Small intestine (tissue), 7 donors: Measurements from ENCODE around the gene ABCC2. TPM values are rescaled to one million over a fixed set of nuclear protein-coding genes. Genes with fewer than 3 reads are reported as not detected.

ENCODE experiments used
- DNase-seq, 2 donors: peaks; one replicate each; pipeline versions ENCODE4 v3.0.0 to v3.0.0-alpha.2; 2013
- FAIRE-seq: peaks from 2 replicates; lab custom pipeline; 2012; peaks lifted over from hg19 to GRCh38; lab: Jason Lieb, UNC
- H3K27ac ChIP-seq, 3 donors: one replicate each; pipeline ENCODE4 v1.5.1; 2013; ENCODE audit warnings: low read length in 2 of 3, mild to moderate bottlenecking in 2 of 3, control low read depth in 1 of 3, inconsistent platforms in 1 of 3, low read depth in 1 of 3, moderate library complexity in 1 of 3
- H3K27me3 ChIP-seq, 3 donors: one replicate each; pipeline ENCODE4 v1.6.1; 2013; ENCODE audit warnings: low read length in 3 of 3, inconsistent platforms in 1 of 3; ENCODE audit not compliant: control insufficient read depth in 3 of 3, insufficient read depth in 3 of 3
- H3K36me3 ChIP-seq, 3 donors: one replicate each; pipeline ENCODE4 v1.6.1; 2013; ENCODE audit warnings: low read length in 3 of 3, inconsistent platforms in 1 of 3, low read depth in 1 of 3, mild to moderate bottlenecking in 1 of 3, moderate library complexity in 1 of 3; ENCODE audit not compliant: control insufficient read depth in 3 of 3, insufficient read depth in 2 of 3
- H3K4me1 ChIP-seq, 3 donors: one replicate each; pipeline ENCODE4 v1.6.1; 2013; ENCODE audit warnings: low read length in 2 of 3, inconsistent platforms in 1 of 3, low read depth in 1 of 3, mild to moderate bottlenecking in 1 of 3, moderate library complexity in 1 of 3; ENCODE audit not compliant: control insufficient read depth in 3 of 3, insufficient read depth in 2 of 3
- H3K4me3 ChIP-seq, 3 donors: one replicate each; pipeline ENCODE4 v1.5.1; 2013; ENCODE audit warnings: low read length in 3 of 3, control low read depth in 1 of 3, inconsistent platforms in 1 of 3, low read depth in 1 of 3, mild to moderate bottlenecking in 1 of 3, moderate library complexity in 1 of 3
- H3K9me3 ChIP-seq, 2 donors: one replicate each; pipeline ENCODE4 v1.6.1; 2013; ENCODE audit warnings: low read depth in 1 of 2, low read length in 1 of 2; ENCODE audit not compliant: control insufficient read depth in 2 of 2, insufficient read depth in 1 of 2
- WGBS, 3 donors: extraction: QIAGEN DNeasy Blood & Tissue Kit; methylation state at CpG; one replicate each; pipeline ENCODE4 v1.1.7; 2013; 5-methylcytosine and 5-hydroxymethylcytosine counted together
- polyA plus RNA-seq, 4 donors: library from polyadenylated mRNA; stranded (reverse) in 3 of 4; unstranded in 1 of 4; fragments of 200-250 nt in 3 of 4; fragments of 120-200 nt in 1 of 4; gene quantifications; one replicate each; pipeline versions ENCODE4 v1.2.1 to v1.2.3, GENCODE V29; 2013
- donor health status: healthy with polysubstance abuse.
- donor health status: control.
- donor health status: control.
- donor health status: Bipolar disorder and iron deficiency.
- donor health status: healthy.

Gene ABCC2
- polyA plus RNA-seq, 4 donors = 5.6 to 91.7 (median 58.6) TPM

- H3K27ac ChIP-seq = no peak overlapping the region
- no peak overlapping the region for H3K4me3 ChIP-seq
- H3K9me3 ChIP-seq = no peaks in the 10 kb centered on the region
- no peaks in the 10 kb centered on the region for H3K27me3 ChIP-seq
- 90 to 98% (median 95%) methylated on average over 3 of the region's 3 CpGs for WGBS, 3 donors
- H3K36me3 ChIP-seq = peaks cover 0 to 41% (median 1%) of the 10 kb centered on the region in 3 donors
- DNase-seq (no peak), FAIRE-seq (no peak)
- H3K4me1 ChIP-seq = peaks cover 0 to 3% (median 0%) of the 10 kb centered on the region in 3 donors
Measured at GRCh38 chr10:99843310-99843709, 60.9 kb downstream of the ABCC2 start.

- Histone ChIP-seq H3K4me1 (peaks cover 0 to 8% (median 0%) of the 10 kb centered on the region in 3 donors), H3K27ac (no peak overlapping the region), H3K36me3 (peaks cover 0 to 48% (median 1%) of the 10 kb centered on the region in 3 donors), H3K27me3 (no peaks in the 10 kb centered on the region), H3K4me3 (no peak overlapping the region), H3K9me3 (no peaks in the 10 kb centered on the region)
- no peak for DNase-seq
- FAIRE-seq = no peak
- 65 to 93% (median 78%) methylated on average over 6 of the region's 6 CpGs for WGBS, 3 donors
Measured at GRCh38 chr10:99844433-99844955, 62.1 kb downstream of the ABCC2 start.

DNA sequence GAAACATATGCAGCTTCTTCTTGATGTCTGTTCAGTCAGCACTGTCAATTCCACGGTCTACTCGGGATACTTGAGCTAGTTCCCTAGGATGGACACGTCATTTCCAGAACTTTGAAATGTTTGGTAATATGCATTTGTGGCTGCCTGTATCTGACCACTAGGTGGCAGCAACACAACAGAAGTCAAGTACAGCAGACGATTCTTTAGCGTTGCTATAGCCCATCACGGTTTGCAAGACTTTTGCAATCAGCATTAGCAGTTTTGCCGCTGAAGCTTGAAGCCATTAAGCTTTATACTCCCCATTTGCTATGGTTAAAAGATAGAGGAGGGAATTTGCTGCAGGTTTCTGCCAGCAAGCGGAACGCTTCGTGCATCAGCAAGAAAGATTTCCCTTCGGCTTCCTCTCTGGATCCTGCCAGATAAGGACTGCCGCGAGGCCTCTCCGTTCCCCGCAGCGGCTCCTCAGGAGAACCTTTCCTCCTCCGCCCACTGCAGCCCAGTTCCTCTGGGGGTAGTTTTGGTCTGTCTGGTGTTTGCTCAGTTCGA lies 63.5 kb downstream of the ABCC2 start:
- no peak for FAIRE-seq
- no peak overlapping the region for H3K4me3 ChIP-seq

GRCh38 chr10:99849057-99849456 lies 66.6 kb downstream of the ABCC2 start:
- no peaks in the 10 kb centered on the region for H3K9me3 ChIP-seq
- H3K27ac ChIP-seq = no peak overlapping the region
- DNase-seq (no peak), FAIRE-seq (no peak)
- H3K4me3 ChIP-seq = no peak overlapping the region
- no peaks in the 10 kb centered on the region for H3K27me3 ChIP-seq
- WGBS, 3 donors = 82 to 96% (median 90%) methylated on average over 7 of the region's 7 CpGs
- H3K4me1 ChIP-seq = peaks cover 0 to 14% (median 0%) of the 10 kb centered on the region in 3 donors
- peaks cover 0 to 45% (median 4%) of the 10 kb centered on the region in 3 donors for H3K36me3 ChIP-seq

More for the DNA sequence above, 63.5 kb downstream of the ABCC2 start:
- WGBS, 3 donors = 2 to 5% (median 4%) methylated on average over 18 of the region's 18 CpGs
- Histone ChIP-seq H3K9me3 (no peaks in the 10 kb centered on the region), H3K4me1 (peaks cover 0 to 14% (median 0%) of the 10 kb centered on the region in 3 donors), H3K27me3 (no peaks in the 10 kb centered on the region), H3K36me3 (peaks cover 0 to 55% (median 4%) of the 10 kb centered on the region in 3 donors), H3K27ac (no peak overlapping the region)
- peak; percentile 84 to 90 for DNase-seq

DNA sequence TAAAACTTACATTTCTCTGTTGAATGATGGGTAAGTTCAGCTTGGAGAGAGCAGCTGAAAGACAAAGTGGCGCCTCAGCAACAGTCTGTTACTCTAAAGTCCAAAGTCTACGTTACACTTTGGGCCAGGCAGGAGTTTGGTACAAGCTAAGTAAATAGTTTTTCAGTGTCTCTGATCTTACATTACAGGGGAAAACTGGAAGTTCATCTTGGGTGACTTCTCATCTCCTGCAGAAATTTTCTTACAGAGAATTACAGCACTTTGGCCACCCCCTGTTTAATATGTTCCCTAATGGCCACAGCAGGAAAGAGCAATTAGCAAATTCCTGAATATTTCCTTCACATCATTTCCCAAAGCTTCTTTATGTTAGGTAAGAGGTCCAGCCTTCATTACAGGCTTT lies 67.1 kb downstream of the ABCC2 start:
- H3K9me3 ChIP-seq = no peaks in the 10 kb centered on the region
- H3K36me3 ChIP-seq = peaks cover 0 to 40% (median 4%) of the 10 kb centered on the region in 3 donors
- H3K27ac ChIP-seq = no peak overlapping the region
- FAIRE-seq (no peak), DNase-seq (peak; percentile 57 to 73)
- H3K4me1 ChIP-seq = peaks cover 0 to 14% (median 0%) of the 10 kb centered on the region in 3 donors
- no peaks in the 10 kb centered on the region for H3K27me3 ChIP-seq
- no peak overlapping the region for H3K4me3 ChIP-seq
- WGBS, 3 donors = 12 to 72% (median 45%) methylated on average over 2 of the region's 2 CpGs

DNA sequence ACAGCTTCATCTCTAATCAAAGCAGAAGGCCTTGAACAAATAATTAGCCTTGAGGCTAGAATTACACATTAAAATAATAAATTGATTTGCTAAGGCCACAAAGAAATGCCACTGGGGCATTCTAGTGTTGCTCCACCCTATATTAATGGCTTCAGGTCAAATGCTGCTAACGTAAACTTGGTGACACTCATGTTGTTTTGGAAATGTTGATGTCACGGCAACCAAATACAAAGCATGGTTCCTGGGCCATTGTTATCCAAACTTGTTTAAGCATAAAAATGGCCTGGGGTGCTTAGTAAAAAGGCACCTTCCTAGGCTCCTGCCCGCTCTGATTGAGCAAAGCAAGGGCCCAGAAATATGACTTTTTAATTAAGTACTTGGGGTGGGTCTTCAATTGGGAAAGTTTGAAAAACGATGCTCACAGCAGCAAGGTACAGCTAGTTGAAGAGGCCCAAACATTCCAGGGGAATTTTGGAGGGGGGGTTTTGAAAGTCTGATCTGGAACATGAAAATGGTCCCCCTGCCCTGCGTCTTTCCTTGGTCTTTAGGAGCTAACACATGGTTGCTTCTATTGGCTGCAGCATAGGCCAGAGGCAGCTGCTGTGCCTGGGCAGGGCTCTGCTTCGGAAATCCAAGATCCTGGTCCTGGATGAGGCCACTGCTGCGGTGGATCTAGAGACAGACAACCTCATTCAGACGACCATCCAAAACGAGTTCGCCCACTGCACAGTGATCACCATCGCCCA lies 67.8 kb downstream of the ABCC2 start:
- no peak for FAIRE-seq
- 76 to 82% (median 80%) methylated on average over 11 of the region's 11 CpGs for WGBS, 3 donors

DNA sequence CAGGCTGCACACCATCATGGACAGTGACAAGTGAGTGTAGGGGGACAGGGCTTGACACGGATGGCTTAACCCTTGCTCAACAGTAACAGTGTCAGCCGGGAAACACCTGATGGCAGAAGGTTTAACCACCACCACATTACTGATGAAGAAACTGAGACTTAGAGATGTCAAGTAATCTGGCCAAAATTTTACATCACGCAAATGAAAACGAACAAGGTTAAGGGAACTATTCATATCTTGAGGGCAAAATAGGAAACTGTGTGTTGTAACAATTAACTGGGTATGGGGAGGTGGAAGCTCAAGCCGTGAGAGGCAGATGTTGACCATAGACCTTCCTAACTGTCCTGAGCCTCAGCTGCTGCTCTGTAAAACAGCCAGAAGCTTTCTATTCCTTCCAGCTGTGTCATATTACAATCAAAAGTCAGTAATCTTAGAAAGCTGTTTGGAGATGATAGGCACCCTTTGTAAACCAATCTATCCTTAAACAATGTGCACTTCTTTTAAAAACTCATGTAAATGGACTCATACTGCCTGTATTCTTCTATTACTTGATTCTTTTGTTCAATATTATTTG lies 68.4 kb downstream of the ABCC2 start:
- Histone ChIP-seq H3K4me1 (peaks cover 0 to 10% (median 0%) of the 10 kb centered on the region in 3 donors), H3K4me3 (no peak overlapping the region), H3K9me3 (no peaks in the 10 kb centered on the region), H3K36me3 (peaks cover 0 to 34% (median 4%) of the 10 kb centered on the region in 3 donors), H3K27me3 (no peaks in the 10 kb centered on the region), H3K27ac (no peak overlapping the region)
- no peak for DNase-seq
- 73 to 81% (median 80%) methylated on average over 5 of the region's 5 CpGs for WGBS, 3 donors
- no peak for FAIRE-seq

More for the DNA sequence above, 67.8 kb downstream of the ABCC2 start:
- no peak overlapping the region for H3K27ac ChIP-seq
- no peaks in the 10 kb centered on the region for H3K27me3 ChIP-seq
- DNase-seq = peak; percentile 41 to 56
- H3K4me3 ChIP-seq = no peak overlapping the region
- no peaks in the 10 kb centered on the region for H3K9me3 ChIP-seq
- peaks cover 0 to 14% (median 0%) of the 10 kb centered on the region in 3 donors for H3K4me1 ChIP-seq
- H3K36me3 ChIP-seq = peaks cover 0 to 37% (median 4%) of the 10 kb centered on the region in 3 donors

GRCh38 chr10:99851825-99852224 lies 69.4 kb downstream of the ABCC2 start:
- H3K27me3 ChIP-seq = no peaks in the 10 kb centered on the region
- peaks cover 0 to 25% (median 4%) of the 10 kb centered on the region in 3 donors for H3K36me3 ChIP-seq
- FAIRE-seq (no peak), DNase-seq (no peak)
- no peaks in the 10 kb centered on the region for H3K9me3 ChIP-seq
- WGBS, 3 donors = 93 to 97% (median 97%) methylated on average over 3 of the region's 3 CpGs
- H3K4me1 ChIP-seq = peaks cover 0 to 10% (median 0%) of the 10 kb centered on the region in 3 donors
- H3K27ac ChIP-seq = no peak overlapping the region
- no peak overlapping the region for H3K4me3 ChIP-seq
